Ovary (tissue), 9 donors: ENCODE results near the gene ID2. TPM values are rescaled to one million over a fixed set of nuclear protein-coding genes. Genes with fewer than 3 reads are reported as not detected.

Source experiments
- DNase-seq, 5 donors: peaks; one replicate each; pipeline ENCODE4 v3.0.0-alpha.2; 2019 to 2020
- H3K27ac ChIP-seq, 2 donors: fragments of 200-600 bp; one replicate each; pipeline versions ENCODE4 v1.5.1 to v1.8.0; 2019 to 2022
- H3K27me3 ChIP-seq: fragments of 200-600 bp; one replicate; pipeline ENCODE4 v1.8.0; 2022
- H3K36me3 ChIP-seq: fragments of 200-600 bp; sonication (generic); one replicate; pipeline ENCODE4 v1.5.1; 2019
- H3K4me1 ChIP-seq: one replicate; pipeline ENCODE4 v1.8.1; 2013; ENCODE audit warnings: mild to moderate bottlenecking, moderate library complexity; ENCODE audit not compliant: insufficient read depth
- H3K4me3 ChIP-seq: fragments of 200-600 bp; sonication (generic); one replicate; pipeline ENCODE4 v1.5.1; 2017
- H3K9me3 ChIP-seq, 2 donors: fragments of 200-600 bp in 1 of 2; sonication (generic) in 1 of 2; one replicate each; pipeline versions ENCODE4 v1.5.1 to v1.8.1; 2013 to 2019; ENCODE audit warnings: mild to moderate bottlenecking in 1 of 2, moderate library complexity in 1 of 2
- CTCF ChIP-seq, 3 donors: fragments of 450-650 bp in 2 of 3; fragments of 200-600 bp in 1 of 3; IDR thresholded peaks; one replicate each; pipeline versions ENCODE4 v1.5.1 to v1.8.0; 2016 to 2022; ENCODE audit warnings: antibody characterized with exemption in 3 of 3, mild to moderate bottlenecking in 1 of 3
- EP300 ChIP-seq: sonication (generic); formaldehyde crosslinking; IDR thresholded peaks from one replicate; pipeline ENCODE4 v1.6.1; 2017; ENCODE audit warnings: antibody characterized with exemption
- POLR2A ChIP-seq: fragments of 450-650 bp; IDR thresholded peaks from one replicate; pipeline ENCODE4 v1.6.1; 2017; ENCODE audit warnings: antibody characterized with exemption, mild to moderate bottlenecking, moderate library complexity
- WGBS, 3 donors: extraction: QIAGEN DNeasy Blood & Tissue Kit in 1 of 3; methylation state at CpG; one replicate each; pipeline versions ENCODE4 v1.1.5 to v1.1.7; 2013 to 2017; 5-methylcytosine and 5-hydroxymethylcytosine counted together
- intact Hi-C, 4 donors: fragments of 100-400 bp; cut with DNase I; formaldehyde crosslinking; loops; one replicate each; pipeline versions ENCODE4 v1.11.0 to v1.15.1; 2022 to 2023
- polyA plus RNA-seq, 2 donors: library from polyadenylated mRNA; stranded (reverse); fragments of 200-250 nt in 1 of 2; fragments of 350-450 nt in 1 of 2; fragmentation: Illumina TruSeq in 1 of 2; extraction: RNeasy Lipid Tissue Mini Kit (QIAGEN cat#74804) in 1 of 2; gene quantifications; one replicate each; pipeline ENCODE4 v1.2.3, GENCODE V29; 2013 to 2014
- total RNA-seq, 7 donors: library from RNA; depleted of rRNA in 2 of 7; stranded (reverse); fragments of >200 nt in 2 of 7; fragmentation: NEBNext Ultra II Directional in 3 of 7; extraction: Animal tissue kit (Norgen Biotek cat#: 25700) in 3 of 7; gene quantifications; one replicate each; pipeline versions ENCODE4 v1.1.0 to v1.2.4, GENCODE V29; 2016 to 2023
- donor health status: DM: no; HTN: no; CAD: no; lungs with moderate emphysema.
- donor health status: DM: no; HTN: no; CAD: no.
- donor health status: Bipolar disorder and iron deficiency.
- donor health status: DM: yes; HTN: yes; CAD: no.
- donor health status: DM: no; HTN: no; CAD: no.
- donor health status: DM: yes; HTN: yes; CAD: no.

The ID2 gene
- total and polyA plus RNA-seq, 9 donors, result 68.5 to 897 (median 168) TPM

- no peaks in the 10 kb centered on the region for H3K9me3 ChIP-seq
- no peaks in the 10 kb centered on the region for H3K27me3 ChIP-seq
- no peaks in the 10 kb centered on the region for H3K36me3 ChIP-seq
- no peaks in the 10 kb centered on the region for H3K4me1 ChIP-seq
- intact Hi-C loops, result no loop called here
- no peak for DNase-seq
- TF ChIP-seq POLR2A (no peak), CTCF (IDR thresholded peaks at IDR 0.05) (no peak)
- no peak overlapping the region for H3K4me3 ChIP-seq
- H3K27ac ChIP-seq, result no peak overlapping the region
Measured at GRCh38 chr2:8654483-8654882, 27.4 kb upstream of the ID2 start.

GRCh38 chr2:8656160-8656641 is 25.7 kb upstream of the ID2 start:
- no peak overlapping the region for H3K27ac ChIP-seq
- no peak overlapping the region for H3K4me3 ChIP-seq
- no peaks in the 10 kb centered on the region for H3K9me3 ChIP-seq
- TF ChIP-seq POLR2A (no peak), CTCF (IDR thresholded peaks at IDR 0.05) (no peak), EP300 (no peak)
- no peaks in the 10 kb centered on the region for H3K27me3 ChIP-seq
- intact Hi-C loops, result no loop called here
- H3K4me1 ChIP-seq, result peaks cover 7% of the 10 kb centered on the region
- no peak for DNase-seq
- WGBS, 3 donors, result 84 to 86% (median 84%) methylated on average over 5 of the region's 5 CpGs
- H3K36me3 ChIP-seq, result no peaks in the 10 kb centered on the region

- Histone ChIP-seq H3K36me3 (no peaks in the 10 kb centered on the region), H3K27ac (no peak overlapping the region), H3K27me3 (no peaks in the 10 kb centered on the region), H3K4me1 (peaks cover 12% of the 10 kb centered on the region), H3K9me3 (no peaks in the 10 kb centered on the region), H3K4me3 (no peak overlapping the region)
- TF ChIP-seq CTCF (IDR thresholded peaks at IDR 0.05) (no peak), EP300 (no peak), POLR2A (no peak)
- no peak for DNase-seq
- intact Hi-C loops, result no loop called here
- 90 to 95% (median 94%) methylated on average over 4 of the region's 4 CpGs for WGBS, 3 donors
Measured at GRCh38 chr2:8656811-8657210, 25.0 kb upstream of the ID2 start.

- Histone ChIP-seq H3K9me3 (no peaks in the 10 kb centered on the region), H3K4me1 (peaks cover 16% of the 10 kb centered on the region), H3K27me3 (no peaks in the 10 kb centered on the region), H3K4me3 (no peak overlapping the region), H3K36me3 (no peaks in the 10 kb centered on the region), H3K27ac (no peak overlapping the region)
- TF ChIP-seq POLR2A, result no peak
- no peak for TF ChIP-seq EP300
- no peak for DNase-seq
- intact Hi-C loops, result no loop called here
- WGBS, 3 donors, result 84 to 87% (median 84%) methylated on average over 17 of the region's 17 CpGs
Measured at GRCh38 chr2:8657423-8658062, 24.3 kb upstream of the ID2 start.

GRCh38 chr2:8658064-8658862 is 23.6 kb upstream of the ID2 start:
- Histone ChIP-seq H3K9me3 (no peaks in the 10 kb centered on the region), H3K4me3 (no peak overlapping the region), H3K27me3 (no peaks in the 10 kb centered on the region), H3K27ac (no peak overlapping the region), H3K4me1 (peaks cover 16% of the 10 kb centered on the region), H3K36me3 (no peaks in the 10 kb centered on the region)
- WGBS, 3 donors, result 93 to 96% (median 94%) methylated on average over 22 of the region's 22 CpGs
- no peak for DNase-seq
- intact Hi-C loops, result no loop called here
- TF ChIP-seq CTCF (IDR thresholded peaks at IDR 0.05) (no peak), EP300 (no peak), POLR2A (no peak)
